ENCODE results near the gene SLC39A5.

DNA sequence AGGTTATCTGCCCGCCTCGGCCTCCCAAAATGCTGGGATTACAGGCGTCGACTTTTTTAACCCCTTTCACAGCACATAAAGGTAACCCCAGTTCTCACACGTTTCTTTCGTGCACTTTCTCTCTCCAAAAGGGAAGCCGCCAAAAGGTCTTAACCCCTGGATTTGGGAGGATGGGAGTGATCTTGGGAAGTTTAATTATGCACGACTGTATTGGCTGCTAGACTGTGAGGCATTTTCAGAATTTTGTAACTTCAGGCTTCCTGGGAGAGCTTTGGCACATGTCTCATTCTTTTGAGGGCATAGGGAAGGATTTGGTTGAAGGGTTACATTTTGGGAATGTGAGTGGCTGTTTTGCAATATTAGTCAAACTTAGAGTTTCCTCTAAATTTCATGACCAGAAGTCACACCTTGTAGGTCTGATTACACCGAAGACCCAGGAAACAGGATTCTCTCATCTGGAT, 39.1 kb upstream of the SLC39A5 start:
- TF ChIP-seq, protein P1, sequence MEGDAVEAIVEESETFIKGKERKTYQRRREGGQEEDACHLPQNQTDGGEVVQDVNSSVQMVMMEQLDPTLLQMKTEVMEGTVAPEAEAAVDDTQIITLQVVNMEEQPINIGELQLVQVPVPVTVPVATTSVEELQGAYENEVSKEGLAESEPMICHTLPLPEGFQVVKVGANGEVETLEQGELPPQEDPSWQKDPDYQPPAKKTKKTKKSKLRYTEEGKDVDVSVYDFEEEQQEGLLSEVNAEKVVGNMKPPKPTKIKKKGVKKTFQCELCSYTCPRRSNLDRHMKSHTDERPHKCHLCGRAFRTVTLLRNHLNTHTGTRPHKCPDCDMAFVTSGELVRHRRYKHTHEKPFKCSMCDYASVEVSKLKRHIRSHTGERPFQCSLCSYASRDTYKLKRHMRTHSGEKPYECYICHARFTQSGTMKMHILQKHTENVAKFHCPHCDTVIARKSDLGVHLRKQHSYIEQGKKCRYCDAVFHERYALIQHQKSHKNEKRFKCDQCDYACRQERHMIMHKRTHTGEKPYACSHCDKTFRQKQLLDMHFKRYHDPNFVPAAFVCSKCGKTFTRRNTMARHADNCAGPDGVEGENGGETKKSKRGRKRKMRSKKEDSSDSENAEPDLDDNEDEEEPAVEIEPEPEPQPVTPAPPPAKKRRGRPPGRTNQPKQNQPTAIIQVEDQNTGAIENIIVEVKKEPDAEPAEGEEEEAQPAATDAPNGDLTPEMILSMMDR (IDR thresholded peaks at IDR 0.05; ENCODE audit: low read depth, low read length, missing input control), result no peak
- TF ChIP-seq, protein P2, sequence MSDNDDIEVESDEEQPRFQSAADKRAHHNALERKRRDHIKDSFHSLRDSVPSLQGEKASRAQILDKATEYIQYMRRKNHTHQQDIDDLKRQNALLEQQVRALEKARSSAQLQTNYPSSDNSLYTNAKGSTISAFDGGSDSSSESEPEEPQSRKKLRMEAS (IDR thresholded peaks at IDR 0.05), result no peak
- TF ChIP-seq JUND (IDR thresholded peaks at IDR 0.05), result no peak
- TF ChIP-seq FOXA1 (IDR thresholded peaks at IDR 0.05), result no peak
- no peak for TF ChIP-seq GABPA (IDR thresholded peaks at IDR 0.05 in 1 of 2, conservative IDR thresholded peaks at IDR 0.05 in 1 of 2)
- no peak for TF ChIP-seq TAF1 (conservative IDR thresholded peaks at IDR 0.05)
- no peak for TF ChIP-seq EGR1 (IDR thresholded peaks at IDR 0.05; ENCODE audit: low read depth in 2 of 2)
- no peak for TF ChIP-seq RXRA (IDR thresholded peaks at IDR 0.05)
- TF ChIP-seq, protein P3, sequence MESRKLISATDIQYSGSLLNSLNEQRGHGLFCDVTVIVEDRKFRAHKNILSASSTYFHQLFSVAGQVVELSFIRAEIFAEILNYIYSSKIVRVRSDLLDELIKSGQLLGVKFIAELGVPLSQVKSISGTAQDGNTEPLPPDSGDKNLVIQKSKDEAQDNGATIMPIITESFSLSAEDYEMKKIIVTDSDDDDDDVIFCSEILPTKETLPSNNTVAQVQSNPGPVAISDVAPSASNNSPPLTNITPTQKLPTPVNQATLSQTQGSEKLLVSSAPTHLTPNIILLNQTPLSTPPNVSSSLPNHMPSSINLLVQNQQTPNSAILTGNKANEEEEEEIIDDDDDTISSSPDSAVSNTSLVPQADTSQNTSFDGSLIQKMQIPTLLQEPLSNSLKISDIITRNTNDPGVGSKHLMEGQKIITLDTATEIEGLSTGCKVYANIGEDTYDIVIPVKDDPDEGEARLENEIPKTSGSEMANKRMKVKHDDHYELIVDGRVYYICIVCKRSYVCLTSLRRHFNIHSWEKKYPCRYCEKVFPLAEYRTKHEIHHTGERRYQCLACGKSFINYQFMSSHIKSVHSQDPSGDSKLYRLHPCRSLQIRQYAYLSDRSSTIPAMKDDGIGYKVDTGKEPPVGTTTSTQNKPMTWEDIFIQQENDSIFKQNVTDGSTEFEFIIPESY (IDR thresholded peaks at IDR 0.05), result no peak
- TF ChIP-seq, protein P4, sequence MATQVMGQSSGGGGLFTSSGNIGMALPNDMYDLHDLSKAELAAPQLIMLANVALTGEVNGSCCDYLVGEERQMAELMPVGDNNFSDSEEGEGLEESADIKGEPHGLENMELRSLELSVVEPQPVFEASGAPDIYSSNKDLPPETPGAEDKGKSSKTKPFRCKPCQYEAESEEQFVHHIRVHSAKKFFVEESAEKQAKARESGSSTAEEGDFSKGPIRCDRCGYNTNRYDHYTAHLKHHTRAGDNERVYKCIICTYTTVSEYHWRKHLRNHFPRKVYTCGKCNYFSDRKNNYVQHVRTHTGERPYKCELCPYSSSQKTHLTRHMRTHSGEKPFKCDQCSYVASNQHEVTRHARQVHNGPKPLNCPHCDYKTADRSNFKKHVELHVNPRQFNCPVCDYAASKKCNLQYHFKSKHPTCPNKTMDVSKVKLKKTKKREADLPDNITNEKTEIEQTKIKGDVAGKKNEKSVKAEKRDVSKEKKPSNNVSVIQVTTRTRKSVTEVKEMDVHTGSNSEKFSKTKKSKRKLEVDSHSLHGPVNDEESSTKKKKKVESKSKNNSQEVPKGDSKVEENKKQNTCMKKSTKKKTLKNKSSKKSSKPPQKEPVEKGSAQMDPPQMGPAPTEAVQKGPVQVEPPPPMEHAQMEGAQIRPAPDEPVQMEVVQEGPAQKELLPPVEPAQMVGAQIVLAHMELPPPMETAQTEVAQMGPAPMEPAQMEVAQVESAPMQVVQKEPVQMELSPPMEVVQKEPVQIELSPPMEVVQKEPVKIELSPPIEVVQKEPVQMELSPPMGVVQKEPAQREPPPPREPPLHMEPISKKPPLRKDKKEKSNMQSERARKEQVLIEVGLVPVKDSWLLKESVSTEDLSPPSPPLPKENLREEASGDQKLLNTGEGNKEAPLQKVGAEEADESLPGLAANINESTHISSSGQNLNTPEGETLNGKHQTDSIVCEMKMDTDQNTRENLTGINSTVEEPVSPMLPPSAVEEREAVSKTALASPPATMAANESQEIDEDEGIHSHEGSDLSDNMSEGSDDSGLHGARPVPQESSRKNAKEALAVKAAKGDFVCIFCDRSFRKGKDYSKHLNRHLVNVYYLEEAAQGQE (IDR thresholded peaks at IDR 0.05), result no peak

Measured in liver (tissue), 3 donors.